HG03457 (cell line): ENCODE data around the gene GDF10.

Source experiments
- ATAC-seq: cut with Tn5 transposase; IDR thresholded peaks from one replicate; pipeline ENCODE4 v1.9.1; 2021; ENCODE audit warnings: moderate number of reproducible peaks; ENCODE audit not compliant: unreplicated experiment

GDF10 gene

DNA sequence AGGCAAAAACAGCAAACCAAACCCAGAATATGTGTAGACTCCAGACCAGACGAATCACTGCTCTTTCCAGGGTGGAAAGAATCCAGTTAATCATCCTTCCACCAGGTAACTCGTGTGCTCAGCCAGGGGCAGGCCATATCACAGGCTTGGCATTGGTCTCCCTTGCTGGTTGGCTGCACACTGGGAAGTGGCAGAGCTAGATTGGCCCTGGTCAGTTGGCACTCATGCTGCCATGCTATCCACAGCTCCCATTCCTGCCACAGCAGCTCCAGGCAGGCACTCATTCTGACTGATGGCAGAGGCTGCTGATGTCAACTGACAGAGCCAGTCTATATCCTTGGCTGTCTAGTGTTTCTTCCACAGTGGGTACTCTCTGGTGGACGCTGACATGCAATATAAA lies 9.7 kb upstream of the GDF10 start:
- ATAC-seq: no peak

GRCh38 chr10:47291682-47292081 lies 8.3 kb upstream of the GDF10 start:
- ATAC-seq: no peak

DNA sequence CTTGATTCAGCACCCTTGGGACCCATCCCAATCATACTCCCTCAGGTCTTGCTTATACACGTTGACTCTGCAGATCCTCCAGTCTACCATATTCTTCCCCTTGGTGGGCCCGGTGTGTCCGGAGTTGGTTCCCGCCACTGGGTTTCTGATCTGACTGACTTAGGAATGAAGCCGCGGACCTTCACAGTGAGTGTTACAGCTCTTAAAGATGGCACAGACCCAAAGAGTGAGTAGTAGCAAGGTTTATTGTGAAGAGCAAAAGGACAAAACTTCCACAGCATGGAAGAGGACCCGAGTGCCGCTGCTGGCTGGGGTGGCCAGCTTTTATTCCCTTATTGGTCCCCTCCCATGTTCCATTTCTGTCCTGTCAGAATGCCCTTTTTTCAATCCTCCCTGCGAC lies 5.9 kb upstream of the GDF10 start:
- ATAC-seq: no peak

DNA sequence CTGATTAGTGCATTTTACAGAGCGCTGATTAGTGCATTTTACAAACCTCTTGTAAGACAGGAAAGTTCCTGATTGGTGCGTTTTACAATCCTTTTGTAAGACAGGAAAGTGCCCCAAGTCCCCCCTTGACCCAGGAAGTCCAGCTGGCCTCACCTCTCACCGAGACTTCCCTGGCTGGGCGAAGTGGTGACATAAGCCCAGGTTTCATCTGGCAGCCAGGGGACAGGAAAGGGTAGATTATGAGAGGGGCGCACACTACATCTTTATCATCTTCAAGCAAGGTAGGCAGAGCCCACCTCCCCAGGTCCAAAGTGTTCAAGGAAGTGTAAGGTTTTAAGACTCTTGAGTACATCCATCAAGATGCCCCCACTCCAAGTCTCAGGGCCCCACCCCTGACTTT lies 5.5 kb upstream of the GDF10 start:
- no peak for ATAC-seq

GRCh38 chr10:47295411-47295810 lies 4.6 kb upstream of the GDF10 start:
- no peak for ATAC-seq

DNA sequence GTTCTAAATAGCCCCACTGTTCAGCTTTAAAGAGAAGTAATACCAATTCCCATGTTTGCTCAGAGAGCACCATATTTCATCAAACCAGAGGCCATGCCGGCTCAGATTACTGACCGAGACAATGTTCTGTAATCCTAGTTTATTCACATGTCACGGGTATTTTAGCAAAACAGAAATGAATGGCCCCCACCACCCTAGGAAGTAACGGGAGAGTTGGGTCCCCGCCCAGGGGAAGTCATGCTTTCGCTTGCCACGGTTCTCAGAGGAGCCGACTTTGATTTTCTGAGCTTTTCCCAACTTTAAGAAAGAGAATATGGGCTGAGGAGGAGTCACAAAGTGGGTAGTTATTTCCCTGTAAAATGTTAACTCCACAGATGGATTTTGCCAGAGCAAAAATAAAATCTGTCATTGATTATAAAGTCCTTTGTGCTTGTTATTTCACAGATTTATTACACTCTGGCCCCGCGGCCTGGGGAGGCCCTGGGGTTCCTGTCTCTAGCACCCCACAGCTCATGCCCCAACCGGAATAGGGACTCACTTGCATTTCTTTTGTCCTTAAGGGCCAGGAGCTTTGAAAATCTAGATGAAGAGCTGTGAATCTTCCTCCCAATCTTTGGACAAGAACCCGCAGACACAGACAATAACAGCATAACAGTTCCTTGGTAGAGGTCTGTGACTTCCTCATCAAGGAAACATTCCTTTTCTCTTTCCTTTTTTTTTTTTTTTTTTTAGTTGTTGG lies 3.7 kb upstream of the GDF10 start:
- no peak for ATAC-seq

- ATAC-seq: no peak
These were observed 3.1 kb upstream of the GDF10 start for GRCh38 chr10:47296941-47297340.

DNA sequence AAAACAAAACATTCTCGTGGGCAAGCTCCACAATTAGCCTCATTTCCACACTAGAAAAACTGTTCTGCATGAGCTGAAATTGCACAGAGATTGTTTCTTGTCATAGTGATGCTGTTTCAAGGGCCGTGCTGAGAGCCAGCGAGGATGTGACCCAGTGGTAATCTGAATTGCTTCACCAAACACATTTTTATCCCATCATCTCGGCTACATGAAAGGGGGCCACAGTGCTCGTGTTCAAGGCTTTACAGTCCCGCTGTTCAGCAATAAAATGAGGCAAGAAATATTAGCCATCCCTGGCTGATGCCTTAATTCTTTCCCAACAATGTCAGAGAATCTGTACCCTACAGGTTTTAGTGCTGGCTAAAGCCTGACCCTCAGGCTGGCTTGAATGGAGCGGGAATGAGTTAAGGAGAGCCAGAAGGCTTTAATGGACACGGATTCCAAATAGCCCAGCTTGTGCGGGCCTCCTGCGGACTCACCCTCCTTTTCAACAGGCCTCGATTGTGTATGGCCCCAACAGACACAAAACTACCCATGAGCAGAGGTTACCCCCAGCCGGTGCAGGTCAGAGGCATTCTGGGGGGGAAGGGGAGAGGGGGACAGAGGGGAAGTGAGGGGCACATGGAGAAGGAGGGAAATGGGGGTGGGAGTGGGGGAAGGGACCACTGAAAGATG lies 2.0 kb upstream of the GDF10 start:
- no peak for ATAC-seq

DNA sequence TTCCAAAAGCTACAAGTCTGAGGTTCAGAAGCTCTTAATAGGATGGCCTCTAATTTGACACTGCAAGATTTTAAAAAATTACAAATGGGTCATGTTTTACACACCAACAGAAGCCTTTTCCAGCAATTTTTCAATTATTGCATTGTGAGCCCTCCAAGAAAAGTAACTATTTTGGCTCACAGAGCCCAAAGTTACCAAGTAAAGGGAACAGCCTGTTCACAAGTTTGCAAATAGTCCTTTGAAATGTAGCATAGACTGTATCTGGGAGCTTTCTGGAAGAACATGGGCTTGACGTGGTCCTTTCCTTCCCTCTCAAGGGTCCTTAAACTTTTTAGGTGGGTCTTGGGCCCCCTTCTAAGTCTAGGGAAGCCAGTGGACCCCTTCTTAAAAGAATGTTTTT lies 1.3 kb upstream of the GDF10 start:
- ATAC-seq: no peak

DNA sequence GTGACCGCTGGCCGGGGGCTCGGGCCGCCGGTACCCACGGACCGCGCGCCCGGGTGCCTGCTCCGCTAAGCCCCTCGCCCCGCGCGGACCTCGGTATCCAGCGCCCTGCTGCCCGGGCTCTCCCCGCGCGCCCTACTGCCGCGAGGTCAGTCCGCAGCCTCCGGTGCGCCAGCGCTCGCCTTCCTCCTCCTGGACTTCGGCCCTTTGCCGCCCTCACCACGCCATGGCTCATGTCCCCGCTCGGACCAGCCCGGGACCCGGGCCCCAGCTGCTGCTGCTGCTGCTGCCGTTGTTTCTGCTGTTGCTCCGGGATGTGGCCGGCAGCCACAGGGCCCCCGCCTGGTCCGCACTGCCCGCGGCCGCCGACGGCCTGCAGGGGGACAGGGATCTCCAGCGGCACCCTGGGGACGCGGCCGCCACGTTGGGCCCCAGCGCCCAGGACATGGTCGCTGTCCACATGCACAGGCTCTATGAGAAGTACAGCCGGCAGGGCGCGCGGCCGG lies 483 bp downstream of the GDF10 start:
- no peak for ATAC-seq

DNA sequence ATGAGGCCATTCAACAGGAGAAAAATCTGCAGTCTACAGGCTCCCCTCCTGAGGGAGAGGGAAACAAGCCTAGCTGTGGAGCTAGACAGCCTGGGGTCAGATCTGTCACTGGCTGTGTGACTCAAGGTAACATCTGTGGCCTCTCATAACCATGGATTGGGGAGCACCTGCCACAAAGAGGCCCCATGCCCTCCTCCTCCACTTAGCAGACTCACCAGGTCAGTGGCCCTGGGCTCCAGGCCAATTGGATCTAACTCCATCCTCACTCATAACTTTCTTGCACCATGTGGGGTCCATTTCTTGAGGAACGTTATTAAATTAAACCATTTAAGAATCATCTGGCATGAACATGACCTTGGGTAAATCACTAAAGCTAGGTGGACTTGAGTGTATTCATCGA lies 1.8 kb downstream of the GDF10 start:
- ATAC-seq: no peak

- ATAC-seq: no peak
These were observed 3.1 kb downstream of the GDF10 start for GRCh38 chr10:47303105-47303504.

GRCh38 chr10:47303866-47304265 lies 3.9 kb downstream of the GDF10 start:
- no peak for ATAC-seq

- ATAC-seq: no peak
These were observed 5.6 kb downstream of the GDF10 start for GRCh38 chr10:47305566-47305965.

- no peak for ATAC-seq
These were observed 6.6 kb downstream of the GDF10 start for GRCh38 chr10:47306387-47307210.

DNA sequence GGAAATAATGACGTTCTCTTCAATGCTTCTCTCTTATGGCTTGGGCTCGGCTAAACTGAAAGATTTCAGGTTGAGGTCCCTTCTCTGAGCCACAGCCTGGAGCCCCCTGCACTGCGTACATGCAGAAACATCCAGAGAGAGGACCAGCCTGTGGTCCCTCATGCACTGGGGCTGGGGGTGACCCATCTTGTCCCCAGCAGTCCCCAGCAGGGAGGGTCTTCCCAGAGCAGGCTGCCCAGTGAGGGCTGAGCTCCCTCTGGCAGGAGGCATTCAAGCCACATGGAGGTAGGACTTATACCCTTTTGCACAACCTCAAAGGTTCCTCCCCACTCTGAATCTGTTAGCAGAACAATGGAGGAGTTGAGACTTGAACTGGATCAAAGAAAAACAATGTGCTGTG lies 7.4 kb downstream of the GDF10 start:
- no peak for ATAC-seq

- ATAC-seq: no peak
These were observed 8.8 kb downstream of the GDF10 start for GRCh38 chr10:47308775-47309174.

DNA sequence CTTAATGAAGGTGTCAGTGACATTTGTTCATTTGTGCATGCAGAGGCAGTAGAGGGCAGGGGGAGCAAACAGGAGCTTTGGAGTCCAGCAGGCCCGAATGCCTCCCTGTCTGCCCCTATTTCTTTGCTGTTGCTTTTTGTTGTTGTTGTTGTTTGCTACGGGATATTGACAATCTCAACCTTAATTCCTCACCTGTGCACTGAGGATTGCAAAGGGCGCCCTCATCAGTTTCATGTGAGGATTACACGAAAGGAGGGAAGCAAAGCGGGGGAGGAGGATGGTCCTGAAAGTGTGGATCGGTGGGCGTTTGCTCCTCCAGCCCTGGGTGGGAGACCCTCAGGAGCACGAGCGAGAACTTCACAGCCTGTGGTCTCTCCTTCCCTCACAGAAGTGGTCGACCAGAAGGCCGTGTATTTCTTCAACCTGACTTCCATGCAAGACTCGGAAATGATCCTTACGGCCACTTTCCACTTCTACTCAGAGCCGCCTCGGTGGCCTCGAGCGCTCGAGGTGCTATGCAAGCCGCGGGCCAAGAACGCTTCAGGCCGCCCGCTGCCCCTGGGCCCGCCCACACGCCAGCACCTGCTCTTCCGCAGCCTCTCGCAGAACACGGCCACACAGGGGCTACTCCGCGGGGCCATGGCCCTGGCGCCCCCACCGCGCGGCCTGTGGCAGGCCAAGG lies 9.6 kb downstream of the GDF10 start:
- no peak for ATAC-seq

GRCh38 chr10:47310090-47310505 lies 10.1 kb downstream of the GDF10 start:
- ATAC-seq: no peak

DNA sequence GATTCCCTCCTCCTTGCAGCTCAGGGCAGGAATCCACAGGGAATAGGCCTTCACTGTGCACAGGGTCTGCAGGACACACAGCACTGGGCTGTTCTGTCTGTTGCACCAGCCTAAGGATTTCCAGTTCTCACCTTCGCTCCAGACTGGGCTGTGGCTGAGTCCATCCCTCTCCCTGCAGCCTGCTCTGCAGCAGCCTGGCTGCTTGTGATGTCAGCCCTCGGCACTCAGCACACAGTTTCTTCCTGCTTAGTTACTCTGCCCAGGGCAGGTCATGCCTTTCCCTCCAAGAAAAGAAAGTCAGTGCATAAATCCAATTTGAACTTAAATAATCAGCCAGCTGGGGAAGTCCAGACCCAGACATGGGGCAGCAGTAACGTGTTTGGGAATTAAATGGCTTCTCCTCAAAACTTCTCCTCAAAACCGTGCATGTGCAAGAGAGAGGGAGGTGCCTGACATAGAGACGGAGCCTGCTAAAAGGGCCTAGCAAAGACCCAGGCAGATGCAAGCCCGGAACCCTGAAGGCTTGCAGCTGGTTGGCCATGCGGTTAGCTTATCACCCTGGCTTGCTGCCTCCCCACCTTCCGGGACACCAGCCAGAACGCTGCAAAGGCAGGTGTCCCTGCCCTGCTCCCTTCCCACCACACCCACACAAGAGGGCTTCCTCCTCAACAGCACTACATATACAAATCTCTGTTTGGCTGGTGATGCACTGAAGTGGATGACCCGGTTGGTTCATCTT lies 11.4 kb downstream of the GDF10 start:
- ATAC-seq: no peak
